Measurements from ENCODE around the gene PTPN3.

PTPN3 gene

DNA sequence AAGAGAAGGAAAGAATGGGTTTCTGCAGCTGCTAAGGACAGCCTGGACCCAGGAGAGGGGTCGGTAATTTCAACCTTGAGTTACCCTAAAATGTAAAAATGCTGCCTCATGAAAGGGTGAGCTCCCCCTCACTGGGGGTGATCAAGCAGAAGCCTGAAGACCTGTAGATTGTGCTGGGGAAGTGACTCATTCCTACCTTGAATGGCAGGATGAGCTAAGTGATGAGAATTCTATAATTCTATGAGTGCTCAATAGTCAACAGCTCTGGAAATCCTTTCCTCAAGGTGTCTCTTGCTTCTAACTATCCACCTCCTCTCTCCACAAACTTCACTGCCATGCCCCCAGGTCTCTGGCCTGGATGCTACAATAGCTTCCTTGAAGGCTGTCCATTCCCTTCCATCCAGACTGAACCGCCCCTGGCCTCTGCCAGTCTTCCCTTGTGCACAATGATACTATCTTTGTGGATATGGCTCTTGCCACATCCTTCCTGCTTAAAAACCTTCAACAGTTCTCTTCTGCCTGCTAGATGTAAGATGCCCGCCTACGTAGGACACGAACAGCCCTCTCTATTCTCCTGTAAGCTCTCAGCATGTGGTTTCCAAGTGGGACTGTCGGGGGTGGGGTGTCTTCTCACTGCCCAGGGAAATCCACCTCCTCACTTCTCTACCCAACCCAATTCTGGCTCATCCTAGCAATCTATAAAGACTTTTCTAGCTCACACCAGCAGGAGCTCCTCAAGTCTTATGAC, 50.6 kb downstream of the PTPN3 start:
- DNase-seq (ENCODE audit: low read depth): no peak
- H3K4me3 ChIP-seq (ENCODE audit: low read depth, low read length): no peak overlapping the region
- TF ChIP-seq, protein P1, sequence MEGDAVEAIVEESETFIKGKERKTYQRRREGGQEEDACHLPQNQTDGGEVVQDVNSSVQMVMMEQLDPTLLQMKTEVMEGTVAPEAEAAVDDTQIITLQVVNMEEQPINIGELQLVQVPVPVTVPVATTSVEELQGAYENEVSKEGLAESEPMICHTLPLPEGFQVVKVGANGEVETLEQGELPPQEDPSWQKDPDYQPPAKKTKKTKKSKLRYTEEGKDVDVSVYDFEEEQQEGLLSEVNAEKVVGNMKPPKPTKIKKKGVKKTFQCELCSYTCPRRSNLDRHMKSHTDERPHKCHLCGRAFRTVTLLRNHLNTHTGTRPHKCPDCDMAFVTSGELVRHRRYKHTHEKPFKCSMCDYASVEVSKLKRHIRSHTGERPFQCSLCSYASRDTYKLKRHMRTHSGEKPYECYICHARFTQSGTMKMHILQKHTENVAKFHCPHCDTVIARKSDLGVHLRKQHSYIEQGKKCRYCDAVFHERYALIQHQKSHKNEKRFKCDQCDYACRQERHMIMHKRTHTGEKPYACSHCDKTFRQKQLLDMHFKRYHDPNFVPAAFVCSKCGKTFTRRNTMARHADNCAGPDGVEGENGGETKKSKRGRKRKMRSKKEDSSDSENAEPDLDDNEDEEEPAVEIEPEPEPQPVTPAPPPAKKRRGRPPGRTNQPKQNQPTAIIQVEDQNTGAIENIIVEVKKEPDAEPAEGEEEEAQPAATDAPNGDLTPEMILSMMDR (IDR thresholded peaks at IDR 0.05; ENCODE audit: low read depth, low read length, missing control alignments): no peak

DNA sequence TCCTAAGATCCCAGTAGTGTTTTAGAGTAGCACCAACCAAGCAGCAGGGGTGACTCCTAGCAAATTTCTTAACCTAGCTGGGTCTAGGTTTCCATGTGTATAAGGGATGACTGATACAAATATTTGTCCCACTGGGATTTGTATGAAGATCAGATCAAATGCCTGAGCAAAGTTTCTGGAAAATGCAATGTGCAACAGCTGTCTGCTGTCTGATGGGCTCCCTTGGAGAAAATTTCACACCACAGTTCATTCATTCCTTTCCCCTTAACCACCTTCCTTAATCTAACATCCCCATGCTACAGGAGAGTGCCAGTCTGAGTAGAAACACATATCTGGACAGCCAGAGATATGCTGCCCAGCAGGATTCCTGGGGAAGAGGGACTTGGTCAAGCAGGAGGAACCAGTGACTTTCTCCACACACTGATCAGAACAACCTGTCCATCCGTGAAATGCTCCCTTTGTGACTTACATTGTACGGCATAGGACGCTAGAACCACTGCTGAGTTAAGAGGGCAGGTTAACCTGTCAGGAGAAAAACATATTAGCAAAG, 53.3 kb downstream of the PTPN3 start:
- TF ChIP-seq, protein P1 (IDR thresholded peaks at IDR 0.05; ENCODE audit: low read depth, low read length, missing control alignments): no peak
- no peak overlapping the region for H3K4me3 ChIP-seq (ENCODE audit: low read depth, low read length)
- DNase-seq (ENCODE audit: low read depth): no peak

DNA sequence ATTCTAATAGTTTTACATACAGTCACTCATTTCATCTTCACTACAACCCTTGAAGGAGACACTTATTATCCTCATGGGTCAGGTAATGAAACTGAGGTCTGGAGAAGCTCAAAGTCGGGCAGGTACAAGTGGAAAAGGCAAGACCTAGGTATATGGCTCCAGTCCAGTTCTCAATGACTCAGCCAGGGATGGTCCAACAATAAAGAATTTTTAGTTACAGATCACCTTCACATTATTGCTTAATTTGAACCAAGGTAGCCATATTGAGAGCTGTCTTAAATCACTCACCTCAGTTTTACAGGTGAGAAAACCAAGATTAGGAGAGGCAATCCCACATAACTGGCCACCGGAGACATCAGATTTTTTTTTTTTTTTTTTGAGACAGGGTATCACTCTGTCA, 55.4 kb downstream of the PTPN3 start:
- no peak for DNase-seq (ENCODE audit: low read depth)
- no peak overlapping the region for H3K4me3 ChIP-seq (ENCODE audit: low read depth, low read length)
- TF ChIP-seq, protein P1 (IDR thresholded peaks at IDR 0.05; ENCODE audit: low read depth, low read length, missing control alignments): no peak

DNA sequence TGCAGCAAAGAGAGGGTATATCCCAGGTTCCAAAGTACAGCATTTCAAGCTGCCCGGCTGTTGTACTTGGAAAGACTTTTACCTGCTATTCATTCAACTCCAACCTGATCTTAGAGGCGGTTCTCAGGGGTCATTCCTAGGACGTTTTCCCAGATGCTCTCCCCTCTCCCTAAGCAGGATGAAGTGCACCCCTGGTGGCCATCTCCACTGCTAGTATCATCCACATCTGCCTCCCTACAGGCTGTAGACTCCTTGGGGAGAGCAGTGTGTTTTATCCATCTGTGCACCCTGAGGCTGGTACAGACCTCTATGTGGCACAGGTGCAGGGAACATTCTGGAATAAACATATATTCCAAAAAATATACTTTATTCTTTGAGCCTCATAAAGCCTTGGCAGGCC, 56.8 kb downstream of the PTPN3 start:
- TF ChIP-seq, protein P1 (IDR thresholded peaks at IDR 0.05; ENCODE audit: low read depth, low read length, missing control alignments): peak; percentile 37
- H3K4me3 ChIP-seq (ENCODE audit: low read depth, low read length): no peak overlapping the region
- DNase-seq (ENCODE audit: low read depth): no peak

DNA sequence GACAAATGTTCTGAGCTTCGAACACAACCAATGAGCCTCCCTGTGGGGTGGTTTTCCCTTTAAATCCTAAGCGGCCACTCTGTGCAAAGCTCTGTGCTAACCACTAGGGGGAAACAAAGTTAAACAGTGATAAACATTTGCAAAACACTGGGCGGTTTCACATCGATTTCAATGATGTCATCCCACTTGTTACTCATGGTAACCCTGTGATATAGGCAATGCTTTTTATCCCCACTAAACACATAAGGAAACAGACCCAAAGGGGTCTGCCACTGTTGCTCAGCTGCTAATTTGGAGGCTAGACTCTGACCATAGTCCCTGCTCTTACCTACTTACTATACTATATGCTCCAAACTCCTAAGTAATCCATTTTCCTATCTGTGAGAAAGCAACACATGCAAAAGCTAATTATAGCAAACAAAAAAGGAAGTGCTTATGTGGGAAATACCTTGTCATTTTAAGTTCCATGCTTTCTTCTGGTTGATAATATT, 57.3 kb downstream of the PTPN3 start:
- no peak overlapping the region for H3K4me3 ChIP-seq (ENCODE audit: low read depth, low read length)
- TF ChIP-seq, protein P1 (IDR thresholded peaks at IDR 0.05; ENCODE audit: low read depth, low read length, missing control alignments): peak; percentile 74

DNA sequence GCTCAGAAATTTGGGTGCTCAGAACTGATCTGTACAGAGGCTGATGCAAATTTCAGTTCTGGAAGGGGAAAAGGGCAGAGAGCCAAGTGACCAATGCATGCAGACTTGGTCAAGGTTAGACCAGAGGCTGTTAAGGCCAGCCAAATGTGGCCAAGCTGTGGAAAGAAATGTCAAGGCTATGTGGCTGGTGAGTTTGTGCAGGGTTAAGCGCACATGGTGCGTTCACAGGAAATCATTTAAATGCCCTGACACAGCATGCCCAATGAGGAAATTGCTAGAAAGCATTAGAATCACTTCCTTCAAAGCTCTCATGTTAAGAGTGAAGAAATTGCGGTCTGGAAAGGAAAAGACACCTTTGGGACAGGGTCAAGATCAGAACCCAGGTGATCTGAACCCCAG, 58.0 kb downstream of the PTPN3 start:
- DNase-seq (ENCODE audit: low read depth): no peak
- H3K4me3 ChIP-seq (ENCODE audit: low read depth, low read length): no peak overlapping the region
- TF ChIP-seq, protein P1 (IDR thresholded peaks at IDR 0.05; ENCODE audit: low read depth, low read length, missing control alignments): no peak

More for the DNA sequence above, 57.3 kb downstream of the PTPN3 start:
- peak; percentile 59 for DNase-seq (ENCODE audit: low read depth)

Data from GM12864 (cell line).